IMR-90 (cell line): Measurements from ENCODE around the gene CACUL1.

Experiments used
- BHLHE40 ChIP-seq: fragments of 150-350 bp; IDR thresholded peaks from 2 replicates; pipeline ENCODE4 v1.6.1; 2016; ENCODE audit warnings: mild to moderate bottlenecking, low read depth, low read length
- CEBPB ChIP-seq: IDR thresholded peaks from 2 replicates; pipeline ENCODE4 v1.6.1; 2012; ENCODE audit warnings: low read depth, low read length, improper control_type of control experiment
- CHD1 ChIP-seq: IDR thresholded peaks from 2 replicates; pipeline ENCODE4 v1.6.1; 2012; ENCODE audit warnings: low read depth, low read length, improper control_type of control experiment
- FOS ChIP-seq: fragments of 150-350 bp; IDR thresholded peaks from 2 replicates; pipeline ENCODE4 v1.6.1; 2016; ENCODE audit warnings: low read depth, low read length
- MAZ ChIP-seq: IDR thresholded peaks from 2 replicates; pipeline ENCODE4 v1.6.1; 2012; ENCODE audit warnings: low read depth, mild to moderate bottlenecking, low read length, improper control_type of control experiment, moderate library complexity, borderline replicate concordance
- MXI1 ChIP-seq: IDR thresholded peaks from 2 replicates; pipeline ENCODE4 v1.6.1; 2012; ENCODE audit warnings: low read depth, mild to moderate bottlenecking, low read length, moderate library complexity, borderline replicate concordance
- NFE2L2 ChIP-seq: fragments of 150-350 bp; IDR thresholded peaks from 2 replicates; pipeline ENCODE4 v1.6.1; 2016; ENCODE audit warnings: low read depth, mild to moderate bottlenecking, low read length
- POLR2A ChIP-seq: IDR thresholded peaks from 2 replicates; pipeline ENCODE4 v1.6.1; 2012; ENCODE audit warnings: mild to moderate bottlenecking, low read depth, low read length
- RAD21 ChIP-seq: IDR thresholded peaks from 2 replicates; pipeline ENCODE4 v1.6.1; 2012; ENCODE audit warnings: low read length, improper control_type of control experiment
- RFX5 ChIP-seq: IDR thresholded peaks from 2 replicates; pipeline ENCODE4 v1.8.0; 2012; ENCODE audit warnings: low read depth, mild to moderate bottlenecking, low read length, moderate library complexity
- SMC3 ChIP-seq: fragments of 150-350 bp; IDR thresholded peaks from 2 replicates; pipeline ENCODE4 v1.6.1; 2016; ENCODE audit warnings: low read depth, mild to moderate bottlenecking, antibody characterized with exemption, low read length, moderate library complexity
- TF ChIP-seq, protein P1 (sequence below): conservative IDR thresholded peaks from 2 replicates; pipeline ENCODE4 v1.5.1; 2012; ENCODE audit warnings: mild to moderate bottlenecking, low read depth, low read length, improper control_type of control experiment
- TF ChIP-seq, protein P2 (sequence below): fragments of 150-350 bp; IDR thresholded peaks from 2 replicates; pipeline ENCODE4 v1.6.1; 2017; ENCODE audit warnings: mild to moderate bottlenecking, antibody characterized with exemption, low read length, low read depth
- TF ChIP-seq, protein P3 (sequence below): fragments of 150-350 bp; IDR thresholded peaks from 2 replicates; pipeline ENCODE4 v1.6.1; 2016; ENCODE audit warnings: low read depth, mild to moderate bottlenecking, low read length, moderate library complexity, borderline replicate concordance

DNA sequence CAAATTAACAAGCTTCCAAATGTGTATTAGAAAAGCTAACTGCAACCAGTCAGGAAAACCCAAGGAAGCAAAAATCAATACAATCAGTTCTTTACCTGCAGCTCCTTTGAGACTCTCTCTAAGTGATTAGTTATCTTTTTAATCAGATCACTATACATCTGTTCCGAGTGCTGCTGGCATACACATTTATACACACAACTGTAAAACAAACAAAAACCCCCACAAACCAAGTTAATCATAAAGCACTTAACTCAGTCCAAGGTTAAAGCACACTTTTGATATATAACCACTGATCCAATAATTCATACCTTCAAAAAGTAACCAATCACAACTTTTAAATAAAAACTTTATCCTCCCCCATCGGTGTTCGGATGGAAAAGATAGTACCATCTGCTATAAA is 25.6 kb downstream of the CACUL1 start:
- no peak for TF ChIP-seq CEBPB
- TF ChIP-seq, protein P1, sequence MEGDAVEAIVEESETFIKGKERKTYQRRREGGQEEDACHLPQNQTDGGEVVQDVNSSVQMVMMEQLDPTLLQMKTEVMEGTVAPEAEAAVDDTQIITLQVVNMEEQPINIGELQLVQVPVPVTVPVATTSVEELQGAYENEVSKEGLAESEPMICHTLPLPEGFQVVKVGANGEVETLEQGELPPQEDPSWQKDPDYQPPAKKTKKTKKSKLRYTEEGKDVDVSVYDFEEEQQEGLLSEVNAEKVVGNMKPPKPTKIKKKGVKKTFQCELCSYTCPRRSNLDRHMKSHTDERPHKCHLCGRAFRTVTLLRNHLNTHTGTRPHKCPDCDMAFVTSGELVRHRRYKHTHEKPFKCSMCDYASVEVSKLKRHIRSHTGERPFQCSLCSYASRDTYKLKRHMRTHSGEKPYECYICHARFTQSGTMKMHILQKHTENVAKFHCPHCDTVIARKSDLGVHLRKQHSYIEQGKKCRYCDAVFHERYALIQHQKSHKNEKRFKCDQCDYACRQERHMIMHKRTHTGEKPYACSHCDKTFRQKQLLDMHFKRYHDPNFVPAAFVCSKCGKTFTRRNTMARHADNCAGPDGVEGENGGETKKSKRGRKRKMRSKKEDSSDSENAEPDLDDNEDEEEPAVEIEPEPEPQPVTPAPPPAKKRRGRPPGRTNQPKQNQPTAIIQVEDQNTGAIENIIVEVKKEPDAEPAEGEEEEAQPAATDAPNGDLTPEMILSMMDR, result no peak
- no peak for TF ChIP-seq CHD1
- TF ChIP-seq POLR2A, result no peak
- TF ChIP-seq RAD21, result no peak
- TF ChIP-seq MXI1, result no peak
- TF ChIP-seq, protein P2, sequence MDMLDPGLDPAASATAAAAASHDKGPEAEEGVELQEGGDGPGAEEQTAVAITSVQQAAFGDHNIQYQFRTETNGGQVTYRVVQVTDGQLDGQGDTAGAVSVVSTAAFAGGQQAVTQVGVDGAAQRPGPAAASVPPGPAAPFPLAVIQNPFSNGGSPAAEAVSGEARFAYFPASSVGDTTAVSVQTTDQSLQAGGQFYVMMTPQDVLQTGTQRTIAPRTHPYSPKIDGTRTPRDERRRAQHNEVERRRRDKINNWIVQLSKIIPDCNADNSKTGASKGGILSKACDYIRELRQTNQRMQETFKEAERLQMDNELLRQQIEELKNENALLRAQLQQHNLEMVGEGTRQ, result no peak
- TF ChIP-seq SMC3, result no peak
- TF ChIP-seq RFX5, result no peak
- TF ChIP-seq FOS, result no peak
- TF ChIP-seq MAZ, result no peak
- no peak for TF ChIP-seq BHLHE40
- no peak for TF ChIP-seq NFE2L2
- TF ChIP-seq, protein P3, sequence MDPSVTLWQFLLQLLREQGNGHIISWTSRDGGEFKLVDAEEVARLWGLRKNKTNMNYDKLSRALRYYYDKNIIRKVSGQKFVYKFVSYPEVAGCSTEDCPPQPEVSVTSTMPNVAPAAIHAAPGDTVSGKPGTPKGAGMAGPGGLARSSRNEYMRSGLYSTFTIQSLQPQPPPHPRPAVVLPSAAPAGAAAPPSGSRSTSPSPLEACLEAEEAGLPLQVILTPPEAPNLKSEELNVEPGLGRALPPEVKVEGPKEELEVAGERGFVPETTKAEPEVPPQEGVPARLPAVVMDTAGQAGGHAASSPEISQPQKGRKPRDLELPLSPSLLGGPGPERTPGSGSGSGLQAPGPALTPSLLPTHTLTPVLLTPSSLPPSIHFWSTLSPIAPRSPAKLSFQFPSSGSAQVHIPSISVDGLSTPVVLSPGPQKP, result no peak
